Fibroblast of lung (primary cell): ENCODE data around the gene RNASE13. TPM values are rescaled to one million over a fixed set of nuclear protein-coding genes. Genes with fewer than 3 reads are reported as not detected.

Experiments
- DNase-seq, 2 donors: peaks; one replicate each; pipeline versions ENCODE4 v3.0.0 to v3.0.0-alpha.2; 2010; ENCODE audit warnings: low read depth in 2 of 2
- H2AFZ ChIP-seq: 2 replicates; pipeline ENCODE4 v1.5.1; 2012; ENCODE audit warnings: low read length, control low read depth, inconsistent platforms
- H3K27ac ChIP-seq: 2 replicates; pipeline ENCODE4 v1.5.1; 2011; ENCODE audit warnings: low read length, control low read depth; ENCODE audit not compliant: insufficient read depth
- H3K27me3 ChIP-seq: 2 replicates; pipeline ENCODE4 v1.5.1; 2011; ENCODE audit warnings: mild to moderate bottlenecking, low read length; ENCODE audit not compliant: control insufficient read depth, insufficient read depth
- H3K36me3 ChIP-seq: 2 replicates; pipeline ENCODE4 v1.5.1; 2011; ENCODE audit warnings: low read length; ENCODE audit not compliant: control insufficient read depth, insufficient read depth
- H3K4me1 ChIP-seq: 2 replicates; pipeline ENCODE4 v1.5.1; 2011; ENCODE audit warnings: low read length; ENCODE audit not compliant: control insufficient read depth, insufficient read depth; ENCODE audit errors: extremely low read depth
- H3K4me2 ChIP-seq: 2 replicates; pipeline ENCODE4 v1.5.1; 2011; ENCODE audit warnings: low read length, control low read depth; ENCODE audit not compliant: insufficient read depth; ENCODE audit errors: extremely low read depth
- H3K4me3 ChIP-seq, 4 experiments: fragments of 200-600 bp in 1 of 4; sonication (generic) in 1 of 4; replicated peaks in 1 of 4; 2 replicates each; pipeline ENCODE4 v1.5.1; 2011 to 2016; ENCODE audit warnings: low read length in 4 of 4, low read depth in 3 of 4, mild to moderate bottlenecking in 3 of 4, control low read depth in 2 of 4, inconsistent platforms in 1 of 4, mixed read lengths in 1 of 4; ENCODE audit not compliant: insufficient read depth in 1 of 4; ENCODE audit errors: control extremely low read depth in 1 of 4
- H3K79me2 ChIP-seq: 2 replicates; pipeline ENCODE4 v1.5.1; 2012; ENCODE audit warnings: mild to moderate bottlenecking, low read length, inconsistent platforms; ENCODE audit not compliant: control insufficient read depth, insufficient read depth
- H3K9ac ChIP-seq: 2 replicates; pipeline ENCODE4 v1.5.1; 2011; ENCODE audit warnings: mild to moderate bottlenecking, low read length, control low read depth; ENCODE audit not compliant: insufficient read depth
- H3K9me3 ChIP-seq: 2 replicates; pipeline ENCODE4 v1.5.1; 2012; ENCODE audit warnings: low read depth, low read length; ENCODE audit not compliant: control insufficient read depth, insufficient read depth
- H4K20me1 ChIP-seq: 2 replicates; pipeline ENCODE4 v1.5.1; 2011; ENCODE audit warnings: low read length; ENCODE audit not compliant: control insufficient read depth, insufficient read depth; ENCODE audit errors: extremely low read depth
- CTCF ChIP-seq, 2 donors: IDR thresholded peaks in 1 of 2; conservative IDR thresholded peaks in 1 of 2; 1 replicate in 1 of 2; 2 replicates in 1 of 2; pipeline ENCODE4 v1.5.1; 2011 to 2012; ENCODE audit warnings: low read length in 2 of 2, control low read depth in 1 of 2, inconsistent platforms in 1 of 2, low read depth in 1 of 2, mild to moderate bottlenecking in 1 of 2
- EZH2 ChIP-seq: IDR thresholded peaks from 2 replicates; pipeline ENCODE4 v1.5.1; 2012; ENCODE audit warnings: low read length, control low read depth, mild to moderate bottlenecking; ENCODE audit errors: missing control alignments
- polyA plus RNA-seq, 2 donors: library from polyadenylated mRNA; depleted of rRNA in 1 of 2; stranded (reverse) in 1 of 2; unstranded in 1 of 2; fragments of >200 nt; gene quantifications; 2 replicates each; pipeline ENCODE4 v1.2.1, GENCODE V29; 2011 to 2012; ENCODE audit warnings: missing spikeins in 1 of 2
- total RNA-seq: library from RNA; depleted of rRNA; stranded (reverse); fragments of >200 nt; gene quantifications from 2 replicates; pipeline ENCODE4 v1.2.1, GENCODE V29; 2014

Gene RNASE13
- total and polyA plus RNA-seq, 2 donors (not counting 1 experiment from before 2014, with no cell fraction given): not detected

GRCh38 chr14:21016413-21017190 is 18.0 kb downstream of the RNASE13 start:
- Histone ChIP-seq H3K9ac (no peak overlapping the region), H3K27ac (no peak overlapping the region), H3K79me2 (no peaks in the 10 kb centered on the region), H2AFZ (no peak overlapping the region), H3K27me3 (peaks cover 14% of the 10 kb centered on the region), H3K4me1 (no peaks in the 10 kb centered on the region), H4K20me1 (no peaks in the 10 kb centered on the region), H3K36me3 (no peaks in the 10 kb centered on the region), H3K4me2 (no peak overlapping the region), H3K4me3 (no peak overlapping the region), H3K9me3 (no peaks in the 10 kb centered on the region)
- TF ChIP-seq EZH2 (peak; percentile 12), CTCF (conservative IDR thresholded peaks at IDR 0.05 in 1 of 2, IDR thresholded peaks at IDR 0.05 in 1 of 2; ENCODE audit: low read depth in 1 of 2, low read length in 2 of 2) (no peak)
- DNase-seq: no peak

- no peak for TF ChIP-seq CTCF (conservative IDR thresholded peaks at IDR 0.05 in 1 of 2, IDR thresholded peaks at IDR 0.05 in 1 of 2; ENCODE audit: low read depth in 1 of 2, low read length in 2 of 2)
- TF ChIP-seq EZH2: no peak
- no peaks in the 10 kb centered on the region for H3K4me1 ChIP-seq
- no peak overlapping the region for H3K4me3 ChIP-seq
- H4K20me1 ChIP-seq: no peaks in the 10 kb centered on the region
- H3K79me2 ChIP-seq: no peaks in the 10 kb centered on the region
- H3K4me2 ChIP-seq: no peak overlapping the region
- no peak overlapping the region for H3K27ac ChIP-seq
- no peak overlapping the region for H2AFZ ChIP-seq
- H3K27me3 ChIP-seq: peaks cover 13% of the 10 kb centered on the region
- no peaks in the 10 kb centered on the region for H3K36me3 ChIP-seq
- DNase-seq: no peak
- no peak overlapping the region for H3K9ac ChIP-seq
- no peaks in the 10 kb centered on the region for H3K9me3 ChIP-seq
These were observed 19.3 kb downstream of the RNASE13 start for GRCh38 chr14:21015312-21015711.

GRCh38 chr14:21014761-21015190 is 19.8 kb downstream of the RNASE13 start:
- Histone ChIP-seq H3K9me3 (no peaks in the 10 kb centered on the region), H3K4me1 (no peaks in the 10 kb centered on the region), H2AFZ (no peak overlapping the region), H3K79me2 (no peaks in the 10 kb centered on the region), H4K20me1 (no peaks in the 10 kb centered on the region), H3K4me3 (no peak overlapping the region), H3K36me3 (no peaks in the 10 kb centered on the region), H3K4me2 (no peak overlapping the region), H3K27ac (no peak overlapping the region), H3K9ac (no peak overlapping the region), H3K27me3 (peaks cover 12% of the 10 kb centered on the region)
- peak; percentile 64 to 87 for DNase-seq
- TF ChIP-seq EZH2 (no peak), CTCF (conservative IDR thresholded peaks at IDR 0.05 in 1 of 2, IDR thresholded peaks at IDR 0.05 in 1 of 2; ENCODE audit: low read depth in 1 of 2, low read length in 2 of 2) (peak; percentile 87 to 94)
